GM19025 (cell line): ENCODE measurements around the gene DLG2.

Source experiments
- ATAC-seq: cut with Tn5 transposase; IDR thresholded peaks from one replicate; pipeline ENCODE4 v1.9.1; 2021; ENCODE audit warnings: mild to moderate bottlenecking, low read depth, moderate library complexity; ENCODE audit not compliant: unreplicated experiment

The DLG2 gene

GRCh38 chr11:83695046-83695445 is 1932.1 kb downstream of the DLG2 start:
- no peak for ATAC-seq

DNA sequence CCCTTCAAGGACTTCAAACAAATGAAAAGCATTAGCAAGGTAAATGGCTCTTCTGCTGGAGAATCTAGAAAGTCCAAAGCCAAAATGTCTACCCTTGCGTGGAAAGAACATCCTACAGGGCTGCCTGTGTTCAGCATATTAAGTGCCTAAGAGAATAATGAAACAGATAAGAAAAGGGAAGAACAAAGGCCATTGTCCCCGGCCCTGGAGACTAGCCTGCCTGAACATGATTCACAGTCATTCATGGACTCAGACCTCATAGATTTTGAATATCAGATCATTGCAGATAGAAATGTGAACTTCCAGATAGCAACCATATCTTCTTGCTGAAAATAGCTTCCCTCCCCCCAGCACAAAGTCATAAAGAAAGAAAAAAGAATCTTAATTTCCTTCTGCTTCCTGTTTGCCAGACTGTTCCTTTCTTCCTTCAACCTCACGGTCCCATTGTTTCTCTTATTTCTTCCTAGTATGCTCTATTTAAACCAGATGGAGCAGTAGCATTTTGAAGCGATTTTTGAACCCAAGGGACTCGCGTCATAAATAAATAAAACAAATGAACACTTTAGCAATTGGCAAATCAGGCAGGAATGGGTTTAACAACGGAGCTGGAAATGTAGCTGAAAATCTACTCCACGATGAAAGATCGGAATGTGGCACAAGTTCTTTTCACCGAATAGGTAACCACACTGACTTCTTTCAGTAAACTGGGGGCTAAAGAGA is 1932.8 kb downstream of the DLG2 start:
- ATAC-seq = no peak

DNA sequence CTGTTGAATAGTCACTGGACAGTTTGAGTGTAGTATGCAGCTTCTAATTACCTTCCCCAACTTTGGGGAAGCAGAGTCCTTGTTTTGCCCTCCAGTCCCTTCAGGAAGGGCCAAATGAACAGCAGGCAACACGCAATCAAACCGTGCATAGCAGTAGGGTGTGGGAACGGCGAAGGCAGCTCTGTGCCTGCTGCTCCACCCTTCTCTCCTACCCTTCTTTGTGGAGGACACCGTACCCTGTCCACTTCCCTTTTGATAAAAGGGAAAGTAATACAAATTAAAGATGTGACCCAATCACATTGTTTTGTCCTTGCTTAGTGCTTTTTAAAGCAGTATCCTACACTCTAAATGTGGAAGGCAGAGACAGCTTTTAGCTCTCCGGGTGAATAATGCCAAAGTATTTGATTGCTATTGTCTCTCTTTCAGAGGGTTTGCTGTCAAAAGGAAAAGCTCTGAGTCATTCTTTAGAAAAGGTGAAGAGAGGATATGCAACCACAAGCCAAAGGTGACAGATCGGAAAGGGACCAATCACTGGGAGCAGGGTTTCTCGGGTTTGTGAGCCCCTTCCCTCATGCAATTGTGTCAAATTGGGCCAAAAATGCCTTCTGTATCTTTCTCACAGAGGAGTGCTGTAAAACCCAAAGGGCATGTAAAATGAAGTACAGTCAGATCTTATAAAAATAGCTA is 1933.7 kb downstream of the DLG2 start:
- ATAC-seq = no peak

GRCh38 chr11:83692675-83693074 is 1934.5 kb downstream of the DLG2 start:
- no peak for ATAC-seq

- no peak for ATAC-seq
Measured at GRCh38 chr11:83691451-83691950, 1935.6 kb downstream of the DLG2 start.

- ATAC-seq = no peak
Measured at GRCh38 chr11:83689144-83689780, 1937.9 kb downstream of the DLG2 start.

- ATAC-seq = no peak
Measured at GRCh38 chr11:83687787-83688186, 1939.4 kb downstream of the DLG2 start.

- ATAC-seq = no peak
Measured at GRCh38 chr11:83685730-83686129, 1941.4 kb downstream of the DLG2 start.

GRCh38 chr11:83684071-83684470 is 1943.1 kb downstream of the DLG2 start:
- ATAC-seq = no peak

GRCh38 chr11:83682611-83682973 is 1944.6 kb downstream of the DLG2 start:
- peak; percentile 80 for ATAC-seq

GRCh38 chr11:83681906-83682610 is 1945.1 kb downstream of the DLG2 start:
- no peak for ATAC-seq

- ATAC-seq = no peak
Measured at GRCh38 chr11:83681031-83681781, 1945.9 kb downstream of the DLG2 start.

DNA sequence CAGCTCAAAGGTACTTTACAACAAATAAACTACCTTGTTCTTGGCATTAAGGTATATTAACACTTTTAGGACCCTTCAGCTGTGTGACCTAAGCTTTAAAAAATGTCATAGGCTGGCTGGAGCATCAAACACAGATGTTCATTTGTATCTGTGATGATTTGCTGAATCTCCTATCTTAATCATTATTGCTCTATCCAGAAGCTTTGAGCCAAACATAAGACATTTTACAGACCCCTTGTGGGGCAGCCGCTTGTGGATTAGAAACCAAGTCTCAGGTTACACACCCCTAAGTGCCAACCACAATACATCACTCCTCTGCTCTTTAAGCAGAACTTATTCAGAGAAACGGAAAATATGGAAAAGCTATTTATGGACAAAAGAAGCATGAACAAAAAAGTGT is 1946.8 kb downstream of the DLG2 start:
- no peak for ATAC-seq

DNA sequence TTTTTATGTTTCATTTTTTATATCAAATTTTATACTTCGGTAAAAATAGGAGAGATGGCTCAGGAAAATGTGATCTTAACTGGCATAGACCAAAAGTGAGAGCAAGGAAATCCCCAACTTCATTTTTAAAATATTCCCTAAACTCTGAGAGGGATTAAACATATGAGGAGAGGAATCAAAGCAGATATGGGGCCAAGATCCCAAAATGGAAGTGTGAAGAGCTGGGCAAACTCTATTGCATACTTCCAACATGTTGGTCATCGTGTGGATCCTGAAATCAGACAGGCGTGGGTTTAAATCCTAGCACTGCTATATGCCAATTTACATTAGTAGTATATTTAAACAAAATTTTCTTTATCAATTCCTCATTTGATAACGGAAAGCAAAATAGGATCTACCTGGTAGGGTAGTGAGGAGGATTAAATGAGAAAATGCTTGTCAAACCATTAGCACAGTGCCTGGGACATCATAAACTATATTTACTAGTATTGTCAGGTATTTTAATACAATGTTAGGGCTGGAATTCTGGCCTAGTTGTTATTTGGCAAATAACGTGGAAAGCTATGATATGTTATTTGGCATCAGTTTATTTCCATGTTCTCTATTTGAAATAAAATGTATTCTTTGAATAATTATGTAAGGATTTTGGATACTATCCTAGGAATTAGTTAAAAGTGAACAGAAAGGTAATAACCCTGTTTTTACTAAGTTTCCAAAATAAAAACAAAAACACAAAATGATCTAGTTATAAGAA is 1948.1 kb downstream of the DLG2 start:
- ATAC-seq = no peak

DNA sequence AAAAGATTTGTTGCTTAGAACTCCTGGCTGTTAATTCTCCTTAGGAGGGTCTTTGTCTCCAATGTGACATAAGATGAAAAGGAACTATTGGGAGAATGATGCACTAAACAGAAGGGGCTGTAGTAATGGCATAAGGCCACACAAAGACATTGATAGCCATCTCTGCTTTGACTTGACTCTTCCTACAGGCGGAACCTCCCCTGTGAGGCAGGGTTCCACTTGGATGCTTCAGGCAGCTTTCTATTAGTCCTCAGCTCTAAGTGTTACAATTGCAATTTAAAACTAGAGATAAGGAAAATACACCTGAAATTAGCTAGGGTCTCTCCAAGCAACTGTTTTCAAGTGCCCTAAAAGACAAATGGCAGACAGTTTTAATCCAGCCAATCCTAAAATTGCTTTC is 1949.4 kb downstream of the DLG2 start:
- ATAC-seq = no peak

DNA sequence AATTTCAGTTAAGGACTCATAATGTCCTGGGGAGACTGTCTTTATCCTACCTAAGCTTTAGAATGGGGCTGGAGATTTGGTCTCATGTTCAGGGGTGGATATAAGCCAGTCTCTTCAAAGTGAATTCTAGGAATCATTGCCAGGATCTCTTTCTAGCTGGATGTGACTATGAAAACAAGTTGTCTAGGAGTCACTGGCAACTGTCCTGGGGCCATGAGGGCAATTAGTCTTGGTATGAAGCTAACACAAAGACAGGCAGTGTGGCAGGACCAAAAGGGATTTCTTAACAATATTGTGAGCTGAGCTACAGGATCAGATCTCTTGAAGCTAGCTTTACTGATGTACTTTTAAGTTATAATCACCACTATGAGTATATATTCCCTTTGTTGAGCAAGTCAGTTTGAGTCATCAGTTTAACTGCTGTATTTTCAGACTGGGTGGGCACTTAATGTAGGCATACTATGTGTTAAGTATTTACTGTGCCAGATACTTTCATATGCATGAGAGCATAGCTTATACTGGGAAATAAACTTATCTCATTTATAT is 1951.0 kb downstream of the DLG2 start:
- no peak for ATAC-seq

- ATAC-seq = no peak
Measured at GRCh38 chr11:83674102-83674896, 1952.8 kb downstream of the DLG2 start.

DNA sequence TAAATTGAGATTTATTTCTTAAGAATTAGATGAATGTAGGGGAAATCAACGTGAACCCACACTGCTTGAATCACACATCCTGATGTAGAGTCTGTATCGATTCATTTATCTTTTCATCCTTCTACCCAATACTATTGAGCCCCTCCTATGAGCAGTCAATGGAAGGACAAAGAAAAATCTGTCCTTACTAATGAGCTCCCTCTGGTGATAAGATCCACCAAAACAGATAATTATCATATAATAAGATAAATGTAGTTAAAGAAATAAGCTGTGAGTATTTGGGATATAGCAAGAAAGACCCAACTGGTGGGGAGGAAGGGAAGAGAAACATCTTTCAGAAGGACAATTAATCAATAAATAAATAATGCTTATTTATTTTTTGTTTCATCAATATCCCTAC is 1955.9 kb downstream of the DLG2 start:
- ATAC-seq = no peak

DNA sequence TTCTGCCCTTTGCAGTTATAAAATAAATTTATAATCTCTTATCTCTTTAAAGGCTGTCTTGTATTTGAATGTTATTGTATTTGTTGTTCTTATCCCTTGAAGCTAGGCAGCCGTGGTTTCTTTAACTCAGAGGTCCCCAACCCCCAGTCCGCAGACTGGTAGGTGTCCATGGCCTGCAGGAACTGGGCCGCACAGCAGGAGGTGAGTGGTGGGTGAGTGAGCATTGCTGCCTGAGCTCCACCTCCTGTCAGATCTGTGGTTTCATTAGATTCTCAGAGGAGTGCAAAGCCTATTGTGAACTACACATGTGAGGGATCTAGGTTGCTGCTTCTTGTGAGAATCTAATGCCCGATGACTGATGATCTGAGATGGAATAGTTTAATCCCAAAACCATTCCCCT is 1961.0 kb downstream of the DLG2 start:
- ATAC-seq = no peak
